ENCODE measurements around the gene TGIF2LX.
"Not testable (repeated sequence)": the region's sequence is repeated elsewhere in the genome, so short reads cannot be mapped to it uniquely, and the experiment has no call there.

Gene TGIF2LX

DNA sequence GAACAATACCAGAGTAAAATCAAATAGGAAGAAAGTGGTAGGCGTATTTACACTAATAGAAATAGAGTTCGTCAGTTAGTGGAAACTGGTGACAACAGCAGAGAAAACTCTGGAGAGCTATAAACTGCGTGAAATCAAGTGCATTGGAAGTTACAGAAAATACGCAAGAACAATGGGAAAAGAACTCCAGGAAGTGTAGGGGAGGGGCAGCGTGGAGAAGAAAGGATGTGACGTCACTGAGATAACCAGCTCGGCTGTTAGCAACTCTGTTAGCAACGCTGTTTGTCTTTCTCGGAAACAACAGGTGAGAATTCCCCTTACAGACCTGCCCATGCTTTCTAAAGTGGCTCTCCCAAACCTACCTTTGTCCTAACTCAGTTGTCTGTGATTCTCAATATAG is at the start of gene TGIF2LX:
Gene TGIF2LX (plus strand): TSS at position 244 of the 400 bp plus-strand sequence. CDS start 178 bp downstream, outside the sequence.
- DNase-seq = not testable (repeated sequence)

DNA sequence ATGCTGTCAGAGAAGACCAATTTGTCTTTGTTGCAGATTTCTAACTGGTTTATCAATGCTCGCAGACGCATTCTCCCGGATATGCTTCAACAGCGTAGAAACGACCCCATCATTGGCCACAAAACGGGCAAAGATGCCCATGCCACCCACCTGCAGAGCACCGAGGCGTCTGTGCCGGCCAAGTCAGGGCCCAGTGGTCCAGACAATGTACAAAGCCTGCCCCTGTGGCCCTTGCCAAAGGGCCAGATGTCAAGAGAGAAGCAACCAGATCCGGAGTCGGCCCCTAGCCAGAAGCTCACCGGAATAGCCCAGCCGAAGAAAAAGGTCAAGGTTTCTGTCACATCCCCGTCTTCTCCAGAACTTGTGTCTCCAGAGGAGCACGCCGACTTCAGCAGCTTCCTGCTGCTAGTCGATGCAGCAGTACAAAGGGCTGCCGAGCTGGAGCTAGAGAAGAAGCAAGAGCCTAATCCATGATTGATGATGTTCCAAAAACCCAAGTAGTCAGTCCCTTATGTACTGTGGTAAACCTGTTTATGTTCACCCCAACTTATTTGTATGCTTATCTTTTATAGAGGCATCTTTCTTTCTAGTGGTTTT is 728 bp downstream of the TGIF2LX start:
- not testable (repeated sequence) for DNase-seq

DNA sequence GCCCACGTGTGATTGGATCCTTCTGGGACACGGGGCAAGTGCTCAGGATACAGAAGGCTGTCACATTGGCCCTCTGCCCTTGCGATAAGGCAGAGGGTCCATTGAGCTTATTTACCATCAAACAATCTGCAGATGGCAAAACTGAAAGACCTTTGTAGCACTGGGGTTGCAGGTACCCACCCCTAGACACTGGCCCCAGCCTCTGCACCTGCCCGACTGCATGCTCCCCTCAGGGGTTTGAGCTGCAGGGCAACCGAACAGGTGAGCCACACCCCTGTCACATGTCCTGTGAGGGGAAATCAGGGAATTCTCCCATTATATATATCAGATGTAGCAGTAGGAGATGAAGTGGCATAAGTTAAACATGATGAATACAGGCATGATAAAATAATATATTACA is 21.4 kb downstream of the TGIF2LX start:
- DNase-seq = not testable (repeated sequence)

DNA sequence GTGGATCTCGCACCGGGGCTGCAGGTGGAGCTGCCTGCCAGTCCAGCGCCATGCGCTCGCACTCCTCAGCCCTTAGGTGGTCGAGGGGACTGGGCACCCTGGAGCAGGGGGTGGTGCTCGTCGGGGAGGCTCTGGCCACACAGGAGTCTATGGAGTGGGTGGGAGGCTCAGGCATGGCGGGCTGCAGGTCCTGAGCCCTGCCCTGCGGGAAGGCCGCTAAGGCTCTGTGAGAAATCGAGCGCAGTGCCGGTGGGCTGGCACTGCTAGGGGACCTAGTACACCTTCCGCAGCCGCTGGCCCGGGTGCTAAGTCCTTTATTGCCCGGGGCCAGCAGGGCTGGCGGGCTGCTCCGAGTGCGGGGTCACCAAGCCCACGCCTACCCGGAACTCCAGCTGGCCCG is 43.9 kb downstream of the TGIF2LX start:
- DNase-seq = not testable (repeated sequence)
